ENCODE data around the gene HOXA13. TPM values are rescaled to one million over a fixed set of nuclear protein-coding genes. Genes with fewer than 3 reads are reported as not detected.

The HOXA13 gene
- total RNA-seq, 1 donor: 1.3 TPM

GRCh38 chr7:27196287-27196767 is 3.6 kb downstream of the HOXA13 start:
- TF ChIP-seq CTCF (IDR thresholded peaks at IDR 0.05; ENCODE audit: insufficient read depth, low read depth, low read length): peak; percentile 77
- peak overlapping the region; percentile 86 for H3K4me3 ChIP-seq (ENCODE audit: low read depth, low read length)
- peak; percentile 93 for DNase-seq (ENCODE audit: low read depth)

- DNase-seq (ENCODE audit: low read depth): peak; percentile 75
- peak overlapping the region; percentile 86 for H3K4me3 ChIP-seq (ENCODE audit: low read depth, low read length)
- TF ChIP-seq CTCF (IDR thresholded peaks at IDR 0.05; ENCODE audit: insufficient read depth, low read depth, low read length): no peak
These were observed 5.1 kb downstream of the HOXA13 start for GRCh38 chr7:27194686-27195379.

GRCh38 chr7:27194002-27194352 is 5.9 kb downstream of the HOXA13 start:
- no peak for TF ChIP-seq CTCF (IDR thresholded peaks at IDR 0.05; ENCODE audit: insufficient read depth, low read depth, low read length)
- peak overlapping the region; percentile 86 for H3K4me3 ChIP-seq (ENCODE audit: low read depth, low read length)

GRCh38 chr7:27193335-27194001 is 6.4 kb downstream of the HOXA13 start:
- no peak for TF ChIP-seq CTCF (IDR thresholded peaks at IDR 0.05; ENCODE audit: insufficient read depth, low read depth, low read length)

More at GRCh38 chr7:27194002-27194352, 5.9 kb downstream of the HOXA13 start:
- DNase-seq (ENCODE audit: low read depth): no peak

GRCh38 chr7:27192546-27193334 is 7.2 kb downstream of the HOXA13 start:
- no peak for TF ChIP-seq CTCF (IDR thresholded peaks at IDR 0.05; ENCODE audit: insufficient read depth, low read depth, low read length)
- peak; percentile 76 for DNase-seq (ENCODE audit: low read depth)
- H3K4me3 ChIP-seq (ENCODE audit: low read depth, low read length): peak overlapping the region; percentile 86

More at GRCh38 chr7:27193335-27194001, 6.4 kb downstream of the HOXA13 start:
- peak overlapping the region; percentile 86 for H3K4me3 ChIP-seq (ENCODE audit: low read depth, low read length)
- peak; percentile 80 for DNase-seq (ENCODE audit: low read depth)

- TF ChIP-seq CTCF (IDR thresholded peaks at IDR 0.05; ENCODE audit: insufficient read depth, low read depth, low read length): no peak
- DNase-seq (ENCODE audit: low read depth): peak; percentile 79
- peak overlapping the region; percentile 86 for H3K4me3 ChIP-seq (ENCODE audit: low read depth, low read length)
These were observed 7.9 kb downstream of the HOXA13 start for GRCh38 chr7:27191833-27192545.
